ENCODE data around the gene CYP27B1. TPM values are rescaled to one million over a fixed set of nuclear protein-coding genes. Genes with fewer than 3 reads are reported as not detected.

The CYP27B1 gene
- total and polyA plus RNA-seq, 7 experiments from 2014 or later, result 0.20 to 2.6 (median 1.6) TPM; not detected in 1

GRCh38 chr12:57771873-57772428 is 5.1 kb upstream of the CYP27B1 start, which contains the start of gene METTL1:
METTL1 (minus strand) TSS chr12:57772105; CDS start chr12:57772083, 22 bp downstream.
- no peaks in the 10 kb centered on the region for H3K9me3 Mint-ChIP-seq
- Histone ChIP-seq H3K4me3 (ENCODE audit: low read length) (peak within 1 kb of the TSS; percentile 99), H3K27me3 (ENCODE audit: control insufficient read depth in 2 of 2, insufficient read depth in 2 of 2, low read length in 2 of 2) (no peaks in the 10 kb centered on the region), H3K27ac (ENCODE audit: low read depth, low read length) (peak within 1 kb of the TSS; percentile 90), H3K36me3 (ENCODE audit: control insufficient read depth in 2 of 3, insufficient read depth in 3 of 3, low read length in 3 of 3) (peaks cover 0 to 18% (median 0%) of the 10 kb centered on the region in 3 experiments), H3K4me1 (ENCODE audit: control insufficient read depth in 2 of 2, insufficient read depth in 2 of 2, low read length in 2 of 2) (peaks cover 6 to 12% of the 10 kb centered on the region in 2 donors), H3K9me3 (ENCODE audit: control insufficient read depth in 2 of 3, low read length in 3 of 3) (no peaks in the 10 kb centered on the region)
- ChIA-PET CTCF (interaction anchor here (0.6 to 1.8 kb wide), 5 partner anchors 10 to 129 kb away, joined by 3 to 10 read pairs (median 8); partner anchors contain the start of genes TSFM and TSPAN31), POLR2A (interaction anchor here (0.7 to 1.3 kb wide), 6 partner anchors 9 to 125 kb away, joined by 3 to 7 read pairs (median 3); no protein-coding TSS in a partner anchor)
- intact Hi-C loops (cut with micrococcal nuclease), result loop anchor here (1.0 kb wide), 7 partner anchors 10 to 1304 kb away; partner anchors contain the start of genes TSFM (in 2 of the 2), ATP23 (in 1 of the 2), CDK4 (in 1 of the 2) and GLI1 (in 1 of the 2)
- H3K27ac Mint-ChIP-seq, result peak within 1 kb of the TSS; percentile 74 to 98 (median 97)
- H3K27me3 Mint-ChIP-seq, result peaks cover 0 to 3% (median under 1%) of the 10 kb centered on the region in 5 donors
- peak within 1 kb of the TSS; percentile 88 to 97 (median 94) for H3K4me3 Mint-ChIP-seq
- DNase-seq (peak; percentile 70 to 91 (median 86)), ATAC-seq (peak; percentile 92)
- H3K4me1 Mint-ChIP-seq, result peaks cover 20 to 34% (median 25%) of the 10 kb centered on the region in 7 donors
- peaks cover 0 to 14% (median 5%) of the 10 kb centered on the region in 5 donors for H3K36me3 Mint-ChIP-seq

DNA sequence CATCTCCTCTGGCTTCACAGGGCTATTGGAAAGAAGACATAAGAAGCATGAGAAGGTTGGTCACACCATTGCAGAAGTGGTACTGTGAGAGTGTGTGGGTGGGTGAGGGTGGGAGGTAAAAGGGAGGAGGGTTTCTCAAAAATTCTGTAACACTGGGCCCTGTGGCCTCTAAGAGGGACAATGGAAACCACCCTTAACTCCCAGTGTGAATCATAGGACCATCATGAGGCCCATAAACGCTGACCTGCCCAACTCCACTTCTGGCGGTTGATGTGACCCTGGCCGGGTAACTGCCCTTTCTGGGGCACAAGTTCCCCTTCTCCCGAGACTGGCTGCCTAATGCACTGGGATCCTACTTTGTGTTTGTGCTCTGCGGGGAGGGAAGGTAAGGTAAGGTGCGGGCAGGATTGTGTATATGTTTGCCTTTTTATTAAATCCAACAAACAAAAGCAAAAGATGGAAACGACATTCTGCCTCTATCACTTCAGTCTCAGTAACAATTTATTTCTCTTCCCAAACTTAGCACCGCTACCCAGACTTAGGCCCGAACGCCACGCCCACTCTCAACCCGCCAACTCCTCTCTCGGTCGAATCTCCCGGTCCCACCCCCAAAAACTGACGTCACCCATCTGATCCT is 4.5 kb upstream of the CYP27B1 start:
- Mint-ChIP-seq H3K4me1 (peaks cover 24 to 40% (median 30%) of the 10 kb centered on the region in 7 donors), H3K36me3 (peaks cover 0 to 14% (median 5%) of the 10 kb centered on the region in 5 donors), H3K9me3 (no peaks in the 10 kb centered on the region), H3K4me3 (peak overlapping the region; percentile 88 to 97 (median 94)), H3K27me3 (peaks cover 0 to 7% (median 7%) of the 10 kb centered on the region in 5 donors), H3K27ac (peak overlapping the region; percentile 74 to 98 (median 97))
- peaks cover 0 to 2% of the 10 kb centered on the region in 2 donors for H3K27me3 ChIP-seq (ENCODE audit: control insufficient read depth in 2 of 2, insufficient read depth in 2 of 2, low read length in 2 of 2)
- peak in 2 of 9 donors; percentile 84 to 88 for DNase-seq
- H3K4me3 ChIP-seq (ENCODE audit: low read length), result peak overlapping the region; percentile 99
- H3K27ac ChIP-seq (ENCODE audit: low read depth, low read length), result peak overlapping the region; percentile 90
- ATAC-seq, result peak; percentile 78
- CTCF ChIA-PET, result interaction anchor here (1.2 to 1.8 kb wide), 2 partner anchors 15 to 26 kb away, joined by 4 to 8 read pairs; partner anchors contain the start of gene TSPAN31
- H3K36me3 ChIP-seq (ENCODE audit: control insufficient read depth in 2 of 3, insufficient read depth in 3 of 3, low read length in 3 of 3), result peaks cover 0 to 18% (median 0%) of the 10 kb centered on the region in 3 experiments
- POLR2A ChIA-PET, result interaction anchor here (0.9 to 1.3 kb wide), 3 partner anchors 9 to 71 kb away, joined by 3 to 7 read pairs (median 5); no protein-coding TSS in a partner anchor
- intact Hi-C loops (cut with micrococcal nuclease), result no loop called here
- H3K4me1 ChIP-seq (ENCODE audit: control insufficient read depth in 2 of 2, insufficient read depth in 2 of 2, low read length in 2 of 2), result peaks cover 6 to 18% of the 10 kb centered on the region in 2 donors
- no peaks in the 10 kb centered on the region for H3K9me3 ChIP-seq (ENCODE audit: control insufficient read depth in 2 of 3, low read length in 3 of 3)

GRCh38 chr12:57770734-57771133 is 3.9 kb upstream of the CYP27B1 start:
- H3K9me3 Mint-ChIP-seq, result no peaks in the 10 kb centered on the region
- ATAC-seq (no peak), DNase-seq (no peak)
- peak overlapping the region; percentile 90 for H3K27ac ChIP-seq (ENCODE audit: low read depth, low read length)
- POLR2A ChIA-PET, result no interaction called here
- H3K4me1 Mint-ChIP-seq, result peaks cover 23 to 40% (median 31%) of the 10 kb centered on the region in 7 donors
- no peaks in the 10 kb centered on the region for H3K9me3 ChIP-seq (ENCODE audit: control insufficient read depth in 2 of 3, low read length in 3 of 3)
- H3K27ac Mint-ChIP-seq, result peak overlapping the region in 2 of 9 donors; percentile 23 to 48
- intact Hi-C loops (cut with micrococcal nuclease), result no loop called here
- H3K27me3 Mint-ChIP-seq, result peaks cover 0 to 12% (median 9%) of the 10 kb centered on the region in 5 donors
- H3K27me3 ChIP-seq (ENCODE audit: control insufficient read depth in 2 of 2, insufficient read depth in 2 of 2, low read length in 2 of 2), result peaks cover 0 to 5% of the 10 kb centered on the region in 2 donors
- H3K4me3 Mint-ChIP-seq, result peak overlapping the region in 9 of 10 donors; percentile 37 to 97 (median 67)
- H3K36me3 Mint-ChIP-seq, result peaks cover 0 to 12% (median 5%) of the 10 kb centered on the region in 5 donors
- peaks cover 8 to 24% of the 10 kb centered on the region in 2 donors for H3K4me1 ChIP-seq (ENCODE audit: control insufficient read depth in 2 of 2, insufficient read depth in 2 of 2, low read length in 2 of 2)
- H3K4me3 ChIP-seq (ENCODE audit: low read length), result no peak overlapping the region
- CTCF ChIA-PET, result no interaction called here
- H3K36me3 ChIP-seq (ENCODE audit: control insufficient read depth in 2 of 3, insufficient read depth in 3 of 3, low read length in 3 of 3), result peaks cover 0 to 18% (median 0%) of the 10 kb centered on the region in 3 experiments

- peaks cover 29 to 51% (median 40%) of the 10 kb centered on the region in 7 donors for H3K4me1 Mint-ChIP-seq
- peaks cover 4 to 17% (median 10%) of the 10 kb centered on the region in 5 donors for H3K27me3 Mint-ChIP-seq
- ChIA-PET CTCF (no interaction called here), POLR2A (no interaction called here)
- H3K4me3 Mint-ChIP-seq, result peak overlapping the region in 5 of 10 donors; percentile 21 to 90 (median 62)
- no peaks in the 10 kb centered on the region for H3K9me3 ChIP-seq (ENCODE audit: control insufficient read depth in 2 of 3, low read length in 3 of 3)
- no peak overlapping the region for H3K27ac ChIP-seq (ENCODE audit: low read depth, low read length)
- intact Hi-C loops (cut with micrococcal nuclease), result no loop called here
- no peaks in the 10 kb centered on the region for H3K9me3 Mint-ChIP-seq
- peaks cover 0 to 18% (median 0%) of the 10 kb centered on the region in 3 experiments for H3K36me3 ChIP-seq (ENCODE audit: control insufficient read depth in 2 of 3, insufficient read depth in 3 of 3, low read length in 3 of 3)
- H3K27me3 ChIP-seq (ENCODE audit: control insufficient read depth in 2 of 2, insufficient read depth in 2 of 2, low read length in 2 of 2), result peaks cover 0 to 7% of the 10 kb centered on the region in 2 donors
- H3K4me3 ChIP-seq (ENCODE audit: low read length), result no peak overlapping the region
- no peak for ATAC-seq
- peaks cover 19 to 31% of the 10 kb centered on the region in 2 donors for H3K4me1 ChIP-seq (ENCODE audit: control insufficient read depth in 2 of 2, insufficient read depth in 2 of 2, low read length in 2 of 2)
- peak overlapping the region in 1 of 9 donors; percentile 51 for H3K27ac Mint-ChIP-seq
- DNase-seq, result no peak
- peaks cover 0 to 11% (median 5%) of the 10 kb centered on the region in 5 donors for H3K36me3 Mint-ChIP-seq
These were observed 2.7 kb upstream of the CYP27B1 start for GRCh38 chr12:57769594-57769993.

- no peak overlapping the region for H3K27ac Mint-ChIP-seq
- peak overlapping the region in 1 of 10 donors; percentile 17 for H3K4me3 Mint-ChIP-seq
- peaks cover 0 to 11% (median 5%) of the 10 kb centered on the region in 5 donors for H3K36me3 Mint-ChIP-seq
- H3K36me3 ChIP-seq (ENCODE audit: control insufficient read depth in 2 of 3, insufficient read depth in 3 of 3, low read length in 3 of 3), result peaks cover 0 to 18% (median 0%) of the 10 kb centered on the region in 3 experiments
- H3K4me1 Mint-ChIP-seq, result peaks cover 28 to 52% (median 44%) of the 10 kb centered on the region in 7 donors
- no peak overlapping the region for H3K4me3 ChIP-seq (ENCODE audit: low read length)
- no peaks in the 10 kb centered on the region for H3K9me3 ChIP-seq (ENCODE audit: control insufficient read depth in 2 of 3, low read length in 3 of 3)
- H3K4me1 ChIP-seq (ENCODE audit: control insufficient read depth in 2 of 2, insufficient read depth in 2 of 2, low read length in 2 of 2), result peaks cover 21 to 36% of the 10 kb centered on the region in 2 donors
- POLR2A ChIA-PET, result interaction anchor here (1.1 to 1.2 kb wide), 2 partner anchors 11 to 13 kb away, joined by 3 to 4 read pairs; partner anchors contain the start of gene MARCHF9
- DNase-seq (no peak), ATAC-seq (no peak)
- peaks cover 9 to 27% (median 17%) of the 10 kb centered on the region in 5 donors for H3K27me3 Mint-ChIP-seq
- CTCF ChIA-PET, result interaction anchor here (0.6 to 3.5 kb wide), 4 partner anchors 9 to 126 kb away, joined by 4 to 14 read pairs (median 5); no protein-coding TSS in a partner anchor
- no peak overlapping the region for H3K27ac ChIP-seq (ENCODE audit: low read depth, low read length)
- intact Hi-C loops (cut with micrococcal nuclease), result no loop called here
- H3K27me3 ChIP-seq (ENCODE audit: control insufficient read depth in 2 of 2, insufficient read depth in 2 of 2, low read length in 2 of 2), result peaks cover 0 to 12% of the 10 kb centered on the region in 2 donors
- no peaks in the 10 kb centered on the region for H3K9me3 Mint-ChIP-seq
These were observed 998 bp upstream of the CYP27B1 start for GRCh38 chr12:57767876-57768275.

DNA sequence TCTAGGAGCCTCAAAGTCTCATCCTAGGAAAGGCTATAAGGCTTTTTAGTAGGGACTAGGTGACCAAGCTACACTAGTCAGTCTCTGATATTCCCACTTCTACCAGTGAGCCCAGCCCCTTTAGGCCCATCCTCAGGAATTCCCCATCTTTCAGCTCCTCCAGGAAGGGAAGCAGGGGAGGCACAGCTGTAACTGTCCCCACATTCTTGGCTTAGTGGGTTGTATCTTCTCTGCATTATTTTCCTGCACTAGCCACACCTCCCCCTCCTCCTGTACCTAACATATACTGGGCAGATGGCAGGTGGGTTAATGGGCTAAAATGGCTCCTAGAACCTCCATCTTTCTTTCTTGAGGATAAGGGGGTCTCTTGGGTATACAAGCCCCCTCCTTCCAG is 424 bp upstream of the CYP27B1 start:
- ChIA-PET CTCF (interaction anchor here (0.6 to 3.5 kb wide), 4 partner anchors 11 to 127 kb away, joined by 3 to 14 read pairs (median 4); no protein-coding TSS in a partner anchor), POLR2A (interaction anchor here (1.1 to 1.2 kb wide), 3 partner anchors 11 to 26 kb away, joined by 3 to 4 read pairs (median 4); partner anchors contain the start of gene MARCHF9)
- intact Hi-C loops (cut with micrococcal nuclease), result no loop called here
- Histone ChIP-seq H3K27me3 (ENCODE audit: control insufficient read depth in 2 of 2, insufficient read depth in 2 of 2, low read length in 2 of 2) (peaks cover 0 to 12% of the 10 kb centered on the region in 2 donors), H3K27ac (ENCODE audit: low read depth, low read length) (no peak overlapping the region), H3K4me3 (ENCODE audit: low read length) (no peak overlapping the region), H3K4me1 (ENCODE audit: control insufficient read depth in 2 of 2, insufficient read depth in 2 of 2, low read length in 2 of 2) (peaks cover 21 to 36% of the 10 kb centered on the region in 2 donors), H3K9me3 (ENCODE audit: control insufficient read depth in 2 of 3, low read length in 3 of 3) (no peaks in the 10 kb centered on the region), H3K36me3 (ENCODE audit: control insufficient read depth in 2 of 3, insufficient read depth in 3 of 3, low read length in 3 of 3) (peaks cover 0 to 18% (median 0%) of the 10 kb centered on the region in 3 experiments)
- Mint-ChIP-seq H3K4me3 (peak overlapping the region in 3 of 10 donors; percentile 43 to 91 (median 79)), H3K4me1 (peaks cover 27 to 50% (median 42%) of the 10 kb centered on the region in 7 donors), H3K36me3 (peaks cover 0 to 11% (median 5%) of the 10 kb centered on the region in 5 donors), H3K27me3 (peaks cover 9 to 27% (median 17%) of the 10 kb centered on the region in 5 donors), H3K9me3 (no peaks in the 10 kb centered on the region), H3K27ac (no peak overlapping the region)
- no peak for ATAC-seq
- DNase-seq, result no peak
